Effector memory CD8-positive, alpha-beta T cell (primary cell): ENCODE measurements around the gene RAB5B.
"Not testable (repeated sequence)": the region's sequence is repeated elsewhere in the genome, so short reads cannot be mapped to it uniquely, and the experiment has no call there.

ENCODE experiments used
- ATAC-seq: fragments of 150-1000 bp; cut with Tn5 transposase; replicated peaks from 2 replicates; pipeline ENCODE4 v1.10.0; 2021; ENCODE audit warnings: mild to moderate bottlenecking, moderate library complexity
- DNase-seq, 3 experiments: peaks; one replicate each; pipeline ENCODE4 v3.0.0; 2021
- H3K27ac Mint-ChIP-seq, 2 donors: one replicate each; pipeline ENCODE4 v1.8.0; 2022; ENCODE audit warnings: mild to moderate bottlenecking in 2 of 2, mixed read lengths in 2 of 2, moderate library complexity in 2 of 2
- H3K27me3 Mint-ChIP-seq, 2 donors: one replicate each; pipeline ENCODE4 v1.8.0; 2022; ENCODE audit warnings: mixed read lengths in 2 of 2
- H3K36me3 Mint-ChIP-seq: one replicate; pipeline ENCODE4 v1.8.0; 2022; ENCODE audit warnings: mild to moderate bottlenecking, moderate library complexity, mixed read lengths; ENCODE audit not compliant: insufficient read depth
- H3K4me1 Mint-ChIP-seq, 2 donors: one replicate each; pipeline ENCODE4 v1.8.0; 2022; ENCODE audit warnings: low read depth in 2 of 2, mixed read lengths in 2 of 2
- H3K4me3 Mint-ChIP-seq, 2 donors: one replicate each; pipeline ENCODE4 v1.8.0; 2022; ENCODE audit warnings: mild to moderate bottlenecking in 2 of 2, mixed read lengths in 2 of 2, moderate library complexity in 2 of 2
- H3K9me3 Mint-ChIP-seq, 2 donors: one replicate each; pipeline ENCODE4 v1.8.0; 2022; ENCODE audit warnings: mixed read lengths in 2 of 2

RAB5B gene

GRCh38 chr12:55981882-55982281 is 8.0 kb downstream of the RAB5B start:
- ATAC-seq, H3K4me3 Mint-ChIP-seq, H3K9me3 Mint-ChIP-seq, DNase-seq, H3K27ac Mint-ChIP-seq, H3K27me3 Mint-ChIP-seq: not testable (repeated sequence)
- peaks cover 13 to 31% of the 10 kb centered on the region in 2 donors for H3K4me1 Mint-ChIP-seq
- peaks cover 42% of the 10 kb centered on the region for H3K36me3 Mint-ChIP-seq

- Mint-ChIP-seq H3K4me1 (peaks cover 10 to 30% of the 10 kb centered on the region in 2 donors), H3K9me3 (no peaks in the 10 kb centered on the region), H3K4me3 (no peak overlapping the region), H3K36me3 (peaks cover 44% of the 10 kb centered on the region), H3K27me3 (no peaks in the 10 kb centered on the region), H3K27ac (no peak overlapping the region)
- ATAC-seq, result no peak
- no peak for DNase-seq
Observed at GRCh38 chr12:55982319-55982936, 8.6 kb downstream of the RAB5B start.

GRCh38 chr12:55983232-55983842 is 9.5 kb downstream of the RAB5B start:
- no peak for DNase-seq
- no peak overlapping the region for H3K27ac Mint-ChIP-seq
- ATAC-seq, result no peak
- H3K4me1 Mint-ChIP-seq, result peaks cover 6 to 23% of the 10 kb centered on the region in 2 donors
- no peak overlapping the region for H3K4me3 Mint-ChIP-seq
- peaks cover 52% of the 10 kb centered on the region for H3K36me3 Mint-ChIP-seq
- no peaks in the 10 kb centered on the region for H3K27me3 Mint-ChIP-seq
- H3K9me3 Mint-ChIP-seq, result no peaks in the 10 kb centered on the region

- no peak for ATAC-seq
- H3K9me3 Mint-ChIP-seq, result no peaks in the 10 kb centered on the region
- H3K27me3 Mint-ChIP-seq, result no peaks in the 10 kb centered on the region
- no peak for DNase-seq
- H3K27ac Mint-ChIP-seq, result no peak overlapping the region
- peaks cover 2 to 13% of the 10 kb centered on the region in 2 donors for H3K4me1 Mint-ChIP-seq
- no peak overlapping the region for H3K4me3 Mint-ChIP-seq
- H3K36me3 Mint-ChIP-seq, result peaks cover 64% of the 10 kb centered on the region
Observed at GRCh38 chr12:55984861-55985260, 11.0 kb downstream of the RAB5B start.

GRCh38 chr12:55985341-55985740 is 11.5 kb downstream of the RAB5B start:
- H3K36me3 Mint-ChIP-seq, result peaks cover 66% of the 10 kb centered on the region
- no peaks in the 10 kb centered on the region for H3K9me3 Mint-ChIP-seq
- peaks cover 2 to 10% of the 10 kb centered on the region in 2 donors for H3K4me1 Mint-ChIP-seq
- no peak overlapping the region for H3K27ac Mint-ChIP-seq
- no peak overlapping the region for H3K4me3 Mint-ChIP-seq
- H3K27me3 Mint-ChIP-seq, result no peaks in the 10 kb centered on the region
- ATAC-seq (no peak), DNase-seq (no peak)

- not testable (repeated sequence) for H3K27ac Mint-ChIP-seq, DNase-seq, H3K9me3 Mint-ChIP-seq, ATAC-seq, H3K4me3 Mint-ChIP-seq, H3K27me3 Mint-ChIP-seq
- Mint-ChIP-seq H3K36me3 (peaks cover 68% of the 10 kb centered on the region), H3K4me1 (peaks cover 2 to 10% of the 10 kb centered on the region in 2 donors)
Observed at GRCh38 chr12:55985976-55986375, 12.1 kb downstream of the RAB5B start.

- H3K4me1 Mint-ChIP-seq, result peaks cover 0 to 4% of the 10 kb centered on the region in 2 donors
Observed at GRCh38 chr12:55991110-55991509, 17.2 kb downstream of the RAB5B start.

GRCh38 chr12:55993230-55993853 is 19.5 kb downstream of the RAB5B start:
- ATAC-seq (no peak), DNase-seq (no peak)
- Mint-ChIP-seq H3K36me3 (peaks cover 63% of the 10 kb centered on the region), H3K4me1 (peaks cover 0 to 8% of the 10 kb centered on the region in 2 donors), H3K27ac (peak overlapping the region; percentile 16 to 82), H3K9me3 (no peaks in the 10 kb centered on the region), H3K27me3 (peaks cover 0 to 12% of the 10 kb centered on the region in 2 donors), H3K4me3 (no peak overlapping the region)

More at GRCh38 chr12:55991110-55991509, 17.2 kb downstream of the RAB5B start:
- Mint-ChIP-seq H3K36me3 (peaks cover 75% of the 10 kb centered on the region), H3K4me3 (no peak overlapping the region), H3K27me3 (no peaks in the 10 kb centered on the region), H3K27ac (no peak overlapping the region), H3K9me3 (no peaks in the 10 kb centered on the region)
- no peak for DNase-seq
- ATAC-seq, result no peak

- H3K27ac Mint-ChIP-seq, result no peak overlapping the region
- H3K4me1 Mint-ChIP-seq, result peaks cover 0 to 8% of the 10 kb centered on the region in 2 donors
- no peak overlapping the region for H3K4me3 Mint-ChIP-seq
- no peak for DNase-seq
- H3K9me3 Mint-ChIP-seq, result no peaks in the 10 kb centered on the region
- no peak for ATAC-seq
- peaks cover 47% of the 10 kb centered on the region for H3K36me3 Mint-ChIP-seq
- H3K27me3 Mint-ChIP-seq, result peaks cover 0 to 12% of the 10 kb centered on the region in 2 donors
Observed at GRCh38 chr12:55995366-55995765, 21.5 kb downstream of the RAB5B start.

GRCh38 chr12:55996201-55996714 is 22.4 kb downstream of the RAB5B start:
- Mint-ChIP-seq H3K4me3 (peak overlapping the region; percentile 5 to 21), H3K9me3 (no peaks in the 10 kb centered on the region), H3K36me3 (peaks cover 39% of the 10 kb centered on the region), H3K27me3 (peaks cover 0 to 12% of the 10 kb centered on the region in 2 donors), H3K27ac (no peak overlapping the region), H3K4me1 (peaks cover 0 to 8% of the 10 kb centered on the region in 2 donors)
- DNase-seq, result peak; percentile 61 to 66 (median 63)
- ATAC-seq, result peak; percentile 83

GRCh38 chr12:55996715-55997534 is 23.0 kb downstream of the RAB5B start, which contains the start of gene SUOX:
Gene SUOX (plus strand): TSS chr12:55997276. CDS start chr12:56002222, 4,946 bp downstream.
- H3K4me1 Mint-ChIP-seq, result peaks cover 0 to 8% of the 10 kb centered on the region in 2 donors
- DNase-seq, result peak in 1 of 3 experiments; percentile 12
- peak; percentile 58 for ATAC-seq
- peak within 1 kb of the TSS; percentile 5 to 21 for H3K4me3 Mint-ChIP-seq
- H3K27ac Mint-ChIP-seq, result no peak within 1 kb of the TSS
- H3K27me3 Mint-ChIP-seq, result peaks cover 0 to 12% of the 10 kb centered on the region in 2 donors
- H3K36me3 Mint-ChIP-seq, result peaks cover 32% of the 10 kb centered on the region
- no peaks in the 10 kb centered on the region for H3K9me3 Mint-ChIP-seq

- H3K4me1 Mint-ChIP-seq, result peaks cover 0 to 8% of the 10 kb centered on the region in 2 donors
- ATAC-seq (no peak), DNase-seq (no peak)
- peaks cover 26% of the 10 kb centered on the region for H3K36me3 Mint-ChIP-seq
- H3K4me3 Mint-ChIP-seq, result no peak overlapping the region
- peaks cover 0 to 12% of the 10 kb centered on the region in 2 donors for H3K27me3 Mint-ChIP-seq
- H3K27ac Mint-ChIP-seq, result no peak overlapping the region
- H3K9me3 Mint-ChIP-seq, result no peaks in the 10 kb centered on the region
Observed at GRCh38 chr12:55997535-55997859, 23.6 kb downstream of the RAB5B start.

GRCh38 chr12:55999522-55999921 is 25.6 kb downstream of the RAB5B start:
- H3K27me3 Mint-ChIP-seq, result peaks cover 0 to 12% of the 10 kb centered on the region in 2 donors
- H3K4me3 Mint-ChIP-seq, H3K9me3 Mint-ChIP-seq, H3K4me1 Mint-ChIP-seq, ATAC-seq, H3K36me3 Mint-ChIP-seq, H3K27ac Mint-ChIP-seq, DNase-seq: not testable (repeated sequence)
